AG04450 (cell line): Measurements from ENCODE around the gene SERINC5. TPM values are rescaled to one million over a fixed set of nuclear protein-coding genes. Genes with fewer than 3 reads are reported as not detected.
"Not testable (repeated sequence)": the region's sequence is repeated elsewhere in the genome, so short reads cannot be mapped to it uniquely, and the experiment has no call there.

ENCODE experiments used
- CTCF ChIA-PET: fragments of 300-600, 350-600 bp; formaldehyde crosslinking; extraction: SDS; loops from one replicate; lab custom pipeline; 2022; ENCODE audit warnings: antibody characterized with exemption, inconsistent platforms; lab: Charles Lee
- POLR2A ChIA-PET: fragments of 350-600 bp; formaldehyde crosslinking; extraction: SDS; loops from one replicate; lab custom pipeline; 2021; ENCODE audit warnings: antibody characterized with exemption, inconsistent platforms; lab: Yijun Ruan, JAX
- DNase-seq: peaks from one replicate; pipeline ENCODE4 v3.0.0-alpha.2; 2011; ENCODE audit warnings: low read depth, low spot score
- H3K27ac ChIP-seq: one replicate; pipeline ENCODE4 v1.5.1; 2012; ENCODE audit warnings: low read depth, low read length, control low read depth
- H3K27me3 ChIP-seq: one replicate; pipeline ENCODE4 v1.6.0; 2012; ENCODE audit warnings: low read length; ENCODE audit not compliant: control insufficient read depth, insufficient read depth
- H3K4me3 ChIP-seq: 2 replicates; pipeline ENCODE4 v1.5.1; 2011; ENCODE audit warnings: mild to moderate bottlenecking, low read depth, low read length, control low read depth
- H3K9me3 ChIP-seq: 2 replicates; pipeline ENCODE4 v1.5.1; 2012; ENCODE audit warnings: low read length; ENCODE audit not compliant: control insufficient read depth, insufficient read depth
- polyA plus RNA-seq: library from polyadenylated mRNA; depleted of rRNA; stranded (reverse); fragments of >200 nt; gene quantifications from 2 replicates; pipeline ENCODE4 v1.2.3, GENCODE V29; 2011
- TF ChIP-seq, protein P1 (sequence below): IDR thresholded peaks from 2 replicates; pipeline ENCODE4 v1.5.1; 2011; ENCODE audit warnings: low read depth, low read length, control low read depth, inconsistent platforms

SERINC5 gene
- polyA plus RNA-seq, 1 experiment: 8.5 TPM

DNA sequence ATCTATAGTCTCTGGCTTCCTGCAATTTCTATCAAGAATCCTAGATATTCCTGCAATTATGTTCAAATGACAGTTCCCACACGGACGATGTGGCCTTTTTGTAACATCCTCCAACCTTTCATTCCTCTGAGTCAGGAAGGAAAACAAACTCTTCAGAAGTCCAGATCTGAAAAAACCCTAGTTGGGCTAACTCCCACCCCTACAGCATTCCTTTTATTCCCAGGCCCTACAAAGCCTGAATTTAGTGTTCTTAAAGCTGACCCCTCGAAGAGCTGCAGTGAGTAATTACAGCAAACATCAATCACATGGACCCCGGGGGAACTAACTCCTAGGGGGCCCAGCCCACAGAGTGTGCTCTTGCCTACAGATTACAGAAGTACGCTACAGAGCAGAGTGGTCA, 99.7 kb downstream of the SERINC5 start:
- H3K9me3 ChIP-seq: no peaks in the 10 kb centered on the region
- no peak overlapping the region for H3K27ac ChIP-seq
- no peaks in the 10 kb centered on the region for H3K27me3 ChIP-seq
- TF ChIP-seq, protein P1, sequence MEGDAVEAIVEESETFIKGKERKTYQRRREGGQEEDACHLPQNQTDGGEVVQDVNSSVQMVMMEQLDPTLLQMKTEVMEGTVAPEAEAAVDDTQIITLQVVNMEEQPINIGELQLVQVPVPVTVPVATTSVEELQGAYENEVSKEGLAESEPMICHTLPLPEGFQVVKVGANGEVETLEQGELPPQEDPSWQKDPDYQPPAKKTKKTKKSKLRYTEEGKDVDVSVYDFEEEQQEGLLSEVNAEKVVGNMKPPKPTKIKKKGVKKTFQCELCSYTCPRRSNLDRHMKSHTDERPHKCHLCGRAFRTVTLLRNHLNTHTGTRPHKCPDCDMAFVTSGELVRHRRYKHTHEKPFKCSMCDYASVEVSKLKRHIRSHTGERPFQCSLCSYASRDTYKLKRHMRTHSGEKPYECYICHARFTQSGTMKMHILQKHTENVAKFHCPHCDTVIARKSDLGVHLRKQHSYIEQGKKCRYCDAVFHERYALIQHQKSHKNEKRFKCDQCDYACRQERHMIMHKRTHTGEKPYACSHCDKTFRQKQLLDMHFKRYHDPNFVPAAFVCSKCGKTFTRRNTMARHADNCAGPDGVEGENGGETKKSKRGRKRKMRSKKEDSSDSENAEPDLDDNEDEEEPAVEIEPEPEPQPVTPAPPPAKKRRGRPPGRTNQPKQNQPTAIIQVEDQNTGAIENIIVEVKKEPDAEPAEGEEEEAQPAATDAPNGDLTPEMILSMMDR: no peak
- ChIA-PET CTCF (interaction anchor here (0.6 to 1.0 kb wide), 2 partner anchors 152 to 224 kb away, joined by 3 read pairs; no protein-coding TSS in a partner anchor), POLR2A (no interaction called here)
- H3K4me3 ChIP-seq: no peak overlapping the region
- no peak for DNase-seq

DNA sequence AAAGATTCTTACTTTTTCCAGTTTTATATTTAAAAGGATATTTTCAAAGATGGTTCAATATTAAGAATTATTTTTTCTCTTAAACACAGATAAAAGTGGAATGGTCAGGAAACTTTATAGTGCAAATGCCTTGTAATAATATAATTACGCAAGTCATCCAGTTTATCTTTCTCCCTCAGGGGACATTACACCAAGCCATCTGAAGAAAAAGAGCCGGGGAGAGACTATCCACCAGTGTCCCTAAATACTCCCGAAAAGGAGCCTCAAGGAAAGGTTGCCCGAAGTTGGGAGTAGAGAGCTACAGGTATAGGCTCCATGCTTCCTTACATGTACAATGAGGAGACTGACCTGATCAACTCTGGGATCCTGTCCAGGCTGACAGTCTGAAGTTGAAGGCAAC, 101.1 kb downstream of the SERINC5 start:
- POLR2A ChIA-PET: no interaction called here
- no peak overlapping the region for H3K4me3 ChIP-seq
- no peak for DNase-seq
- no peaks in the 10 kb centered on the region for H3K9me3 ChIP-seq
- TF ChIP-seq, protein P1: no peak
- no peak overlapping the region for H3K27ac ChIP-seq
- CTCF ChIA-PET: no interaction called here
- H3K27me3 ChIP-seq: no peaks in the 10 kb centered on the region

DNA sequence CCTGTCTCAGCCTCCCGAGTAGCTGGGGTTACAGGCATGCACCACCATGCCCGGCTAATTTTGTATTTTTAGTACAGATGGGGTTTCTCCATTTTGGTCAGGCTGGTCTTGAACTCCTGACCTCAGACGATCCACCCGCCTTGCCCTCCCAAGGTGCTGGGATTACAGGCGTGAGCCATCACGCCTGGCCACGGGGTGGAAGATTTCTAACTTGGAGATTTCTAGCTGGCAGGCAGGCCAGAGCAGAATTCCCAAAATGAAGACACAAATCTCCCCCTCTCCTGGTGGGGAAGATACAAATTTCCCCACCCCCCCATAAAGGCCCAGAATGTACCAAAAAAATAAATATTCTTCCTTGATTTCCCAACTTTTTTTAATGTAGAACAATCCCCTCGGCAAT, 101.6 kb downstream of the SERINC5 start:
- DNase-seq, H3K27me3 ChIP-seq, CTCF ChIA-PET, H3K4me3 ChIP-seq, H3K9me3 ChIP-seq, H3K27ac ChIP-seq: not testable (repeated sequence)
- POLR2A ChIA-PET: interaction anchor here (0.8 kb wide), 1 partner anchor 101 kb away, joined by 3 read pairs; the partner anchor contains the start of gene SERINC5

DNA sequence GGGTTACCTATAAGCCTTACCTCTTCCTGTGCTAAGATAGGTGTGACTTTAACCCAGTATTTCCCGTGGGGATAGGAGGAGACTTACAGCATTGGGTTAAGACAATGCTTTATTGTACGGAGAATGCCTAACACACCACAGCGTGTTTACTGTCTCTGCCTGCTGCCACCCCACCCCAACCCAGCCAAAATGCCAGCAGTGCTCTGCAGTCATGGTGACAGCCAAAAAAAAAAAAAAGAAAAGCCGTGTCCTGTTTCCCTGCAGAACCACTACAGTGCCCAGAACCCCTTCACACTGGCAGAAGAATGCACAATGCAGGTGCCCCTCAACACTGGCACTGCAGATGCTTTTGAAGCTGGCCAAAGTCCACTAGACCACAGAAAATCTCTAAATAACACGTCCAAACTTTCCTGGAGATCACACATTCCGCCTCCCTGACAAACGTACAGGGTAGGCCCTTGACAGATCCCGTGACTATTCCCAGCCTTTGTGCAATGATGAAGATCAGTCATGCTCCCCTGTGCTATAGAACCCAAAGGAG, 102.2 kb downstream of the SERINC5 start:
- H3K4me3 ChIP-seq: no peak overlapping the region
- no peaks in the 10 kb centered on the region for H3K27me3 ChIP-seq
- POLR2A ChIA-PET: interaction anchor here (0.8 kb wide), 1 partner anchor 102 kb away, joined by 3 read pairs; the partner anchor contains the start of gene SERINC5
- no peak for DNase-seq
- no peaks in the 10 kb centered on the region for H3K9me3 ChIP-seq
- CTCF ChIA-PET: no interaction called here
- TF ChIP-seq, protein P1: no peak
- H3K27ac ChIP-seq: no peak overlapping the region

DNA sequence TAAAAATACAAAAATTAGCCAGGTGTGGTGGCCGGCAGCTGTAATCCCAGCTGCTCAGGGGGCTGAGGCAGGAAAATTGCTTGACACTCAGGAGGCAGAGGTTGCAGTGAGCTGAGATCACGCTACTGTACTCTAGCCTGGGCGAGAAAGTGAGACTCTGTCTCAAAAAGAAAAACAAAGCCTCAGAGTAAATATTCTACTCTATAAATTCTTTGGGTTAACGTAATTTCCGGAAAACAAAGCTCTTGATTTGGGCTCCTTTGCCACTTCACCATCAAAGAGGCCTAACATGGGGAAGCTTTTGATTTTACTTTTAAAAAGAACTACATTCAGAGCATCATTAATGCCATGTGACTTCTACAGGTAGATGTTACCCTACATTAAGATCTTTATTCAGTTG, 103.1 kb downstream of the SERINC5 start:
- Histone ChIP-seq H3K9me3 (no peaks in the 10 kb centered on the region), H3K27ac (no peak overlapping the region), H3K4me3 (no peak overlapping the region), H3K27me3 (no peaks in the 10 kb centered on the region)
- no peak for DNase-seq
- POLR2A ChIA-PET: no interaction called here
- TF ChIP-seq, protein P1: no peak
- CTCF ChIA-PET: no interaction called here
